Medulla oblongata (tissue), 1 donor: ENCODE results near the gene GSTO1.

Source experiments
- DNase-seq: peaks from one replicate; pipeline ENCODE4 v3.0.0-alpha.2; 2015; ENCODE audit errors: extremely low spot score

The GSTO1 gene

DNA sequence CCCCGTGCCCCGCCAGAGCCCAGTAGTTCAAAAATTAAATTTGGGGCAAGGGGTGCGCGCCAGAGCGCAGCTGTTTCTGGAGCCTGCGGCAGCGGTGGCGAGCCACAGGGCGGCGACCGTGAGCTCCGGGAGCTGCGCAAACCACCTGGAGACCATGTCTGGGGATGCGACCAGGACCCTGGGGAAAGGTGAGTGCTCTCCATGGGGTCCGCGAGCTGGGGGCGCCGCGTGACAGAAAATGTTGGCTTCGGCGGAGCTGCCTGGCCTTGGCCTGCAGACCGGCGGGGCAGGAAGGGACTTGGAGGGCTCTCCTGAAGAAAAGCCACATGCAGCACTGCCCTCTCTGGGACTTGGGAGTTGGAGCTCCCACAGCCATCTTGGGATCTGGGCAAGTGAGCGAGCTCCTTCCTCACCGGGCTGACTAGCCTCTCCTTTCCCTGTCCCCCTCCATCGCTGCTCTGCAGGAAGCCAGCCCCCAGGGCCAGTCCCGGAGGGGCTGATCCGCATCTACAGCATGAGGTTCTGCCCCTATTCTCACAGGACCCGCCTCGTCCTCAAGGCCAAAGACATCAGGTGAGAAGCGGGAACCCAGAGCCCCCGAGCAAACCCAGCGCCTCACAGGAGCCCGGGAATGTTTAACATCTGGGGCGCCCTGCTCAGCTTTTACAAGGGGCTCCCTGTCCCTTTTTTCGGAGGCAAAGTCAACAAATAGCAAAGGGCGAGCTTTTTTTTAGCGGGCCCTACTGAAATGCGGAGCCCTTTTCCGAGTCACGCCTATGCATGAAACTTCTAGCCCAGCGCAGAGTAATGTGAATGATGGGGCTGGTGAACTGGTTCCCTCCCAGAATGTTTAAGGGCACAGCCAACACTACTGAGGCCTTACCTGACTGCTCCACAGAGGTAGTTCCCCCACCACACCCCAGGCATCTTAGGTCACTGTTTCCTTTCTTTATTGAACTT lies 20.4 kb downstream of the GSTO1 start:
- DNase-seq: no peak

DNA sequence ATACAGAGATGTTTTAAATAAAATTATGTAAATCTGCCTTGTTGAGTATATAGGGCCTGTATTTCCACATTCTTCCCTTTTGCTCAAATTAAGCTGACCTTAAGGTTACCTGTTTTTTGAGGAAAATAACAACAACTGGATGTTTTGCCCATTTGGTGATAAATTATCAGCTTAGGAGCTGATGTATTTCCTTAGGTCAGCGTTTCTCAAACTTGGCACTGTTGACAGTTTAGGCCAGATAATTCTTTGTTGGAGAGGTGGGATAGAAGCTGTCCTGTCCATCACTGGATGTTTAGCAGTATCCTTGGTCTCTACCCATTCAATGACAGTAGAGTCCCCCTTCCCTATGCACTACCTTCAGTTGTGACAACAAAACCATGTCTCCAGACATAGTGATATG lies 21.5 kb downstream of the GSTO1 start:
- DNase-seq: no peak

DNA sequence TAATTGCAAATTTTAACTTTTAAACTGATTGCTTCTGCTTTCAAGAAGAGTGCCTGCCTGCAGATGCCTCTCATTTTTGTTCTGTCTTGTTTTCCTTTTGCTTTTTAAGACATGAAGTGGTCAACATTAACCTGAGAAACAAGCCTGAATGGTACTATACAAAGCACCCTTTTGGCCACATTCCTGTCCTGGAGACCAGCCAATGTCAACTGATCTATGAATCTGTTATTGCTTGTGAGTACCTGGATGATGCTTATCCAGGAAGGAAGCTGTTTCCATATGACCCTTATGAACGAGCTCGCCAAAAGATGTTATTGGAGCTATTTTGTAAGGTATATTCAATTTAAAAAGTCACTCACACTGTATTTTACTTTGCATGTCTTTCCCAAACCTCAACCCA lies 23.1 kb downstream of the GSTO1 start:
- no peak for DNase-seq

DNA sequence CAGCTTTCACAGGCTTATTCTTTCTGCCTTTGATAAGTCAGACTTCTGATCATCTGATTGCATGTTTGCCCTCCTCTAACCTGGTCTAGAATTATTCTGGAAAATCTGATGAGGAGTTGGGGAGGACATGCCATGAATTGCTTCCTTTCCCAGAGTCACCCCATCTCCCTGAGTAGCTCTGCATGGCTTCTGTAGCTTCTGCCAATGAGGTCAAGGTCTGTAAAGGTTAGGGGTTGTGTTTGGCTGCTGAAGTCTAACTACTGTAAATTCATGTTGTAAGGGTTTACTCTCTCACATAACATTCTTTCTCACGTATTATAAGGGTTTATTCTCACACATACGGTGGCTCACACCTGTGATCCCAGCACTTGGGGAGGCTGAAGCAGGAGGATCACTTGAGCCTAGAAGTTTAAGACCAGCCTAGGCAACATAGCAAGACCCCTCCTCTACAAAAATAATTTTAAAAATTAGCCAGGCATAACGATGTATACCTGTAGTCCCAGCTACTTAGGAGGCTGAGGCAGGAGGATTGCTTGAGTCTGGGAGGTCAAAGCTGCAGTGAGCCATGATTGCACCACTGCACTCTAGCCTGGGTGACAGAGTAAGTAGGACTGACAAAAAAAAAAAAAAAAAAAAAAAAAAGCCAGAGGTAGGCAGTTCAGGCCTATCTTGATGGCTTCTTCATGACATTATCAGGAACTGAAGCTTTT lies 25.0 kb downstream of the GSTO1 start:
- DNase-seq: no peak

DNA sequence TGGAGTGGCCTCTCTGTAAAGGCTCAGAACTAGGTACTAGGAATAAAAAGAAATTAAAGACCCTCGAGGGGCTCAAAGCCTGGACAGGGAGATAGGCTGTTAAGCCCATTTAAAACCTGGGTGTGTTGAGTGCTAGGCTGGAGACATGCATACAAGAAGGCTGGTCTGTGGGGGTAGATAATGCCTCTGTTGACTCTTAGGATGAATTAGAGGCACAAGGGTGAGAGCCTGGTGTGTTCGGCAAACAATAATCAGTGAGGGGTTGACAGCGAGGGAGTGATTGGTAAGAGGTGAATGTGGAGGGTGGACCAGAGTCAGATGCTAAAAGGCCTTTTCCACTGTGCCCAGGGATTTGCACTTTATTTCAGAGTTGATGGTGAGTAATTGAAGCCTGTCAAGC lies 27.0 kb downstream of the GSTO1 start:
- DNase-seq: no peak

DNA sequence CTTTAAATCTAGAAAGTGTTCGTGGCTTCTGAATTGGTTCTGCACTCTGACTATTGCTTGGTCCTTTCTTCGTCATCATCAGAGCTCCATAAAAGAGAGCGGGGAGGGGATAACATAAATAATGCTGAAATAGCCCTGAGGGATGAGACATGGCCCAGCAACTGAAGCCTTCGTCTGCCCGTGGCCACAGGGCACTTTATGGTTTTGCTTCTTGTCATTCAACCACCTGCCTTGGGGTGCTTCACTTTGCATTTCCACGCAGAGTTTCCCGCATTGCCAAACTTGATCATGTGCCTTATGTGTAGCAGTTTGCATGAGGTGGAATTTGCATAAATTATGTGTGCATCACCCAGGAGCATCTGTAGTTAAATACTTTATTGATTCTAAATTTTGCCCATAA lies 30.2 kb downstream of the GSTO1 start:
- DNase-seq: no peak

DNA sequence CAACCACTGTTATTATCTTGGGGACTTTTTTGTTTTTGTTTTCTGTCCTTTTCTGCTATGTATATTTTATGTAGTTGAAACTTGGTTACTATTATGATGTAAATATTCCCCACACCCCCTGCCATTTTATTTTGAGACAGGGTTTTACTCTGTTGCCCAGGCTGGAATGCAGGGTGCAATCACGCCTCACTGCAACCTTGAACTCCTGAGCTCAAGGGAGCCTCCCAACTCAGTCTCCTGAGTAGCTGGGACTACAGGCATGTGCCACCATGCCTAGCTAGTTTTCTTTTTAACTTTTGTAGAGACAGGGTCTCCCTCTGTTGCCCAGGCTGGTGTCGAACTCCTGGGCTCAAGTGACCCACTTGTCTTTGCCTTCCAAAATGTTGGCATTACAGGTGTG lies 32.2 kb downstream of the GSTO1 start:
- DNase-seq: no peak

DNA sequence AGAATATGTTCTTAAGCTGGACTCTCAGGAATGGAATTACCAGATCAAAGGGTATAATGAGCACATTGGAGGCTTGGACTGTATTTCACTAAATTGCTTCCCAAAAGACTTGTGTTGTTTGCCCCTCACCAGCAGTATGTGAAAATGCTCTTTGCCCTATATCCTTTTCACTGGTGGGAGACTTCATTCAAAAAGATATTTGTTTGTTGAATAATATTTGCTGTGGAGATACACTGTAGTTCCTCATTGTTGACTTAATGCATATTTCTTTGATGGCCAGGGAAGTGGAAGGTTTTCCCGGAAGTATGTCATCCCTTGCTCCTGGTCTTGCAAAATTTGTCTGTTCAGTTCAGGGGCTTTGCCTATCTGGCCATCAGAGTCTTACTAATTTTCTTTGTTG lies 33.7 kb downstream of the GSTO1 start:
- DNase-seq: no peak

DNA sequence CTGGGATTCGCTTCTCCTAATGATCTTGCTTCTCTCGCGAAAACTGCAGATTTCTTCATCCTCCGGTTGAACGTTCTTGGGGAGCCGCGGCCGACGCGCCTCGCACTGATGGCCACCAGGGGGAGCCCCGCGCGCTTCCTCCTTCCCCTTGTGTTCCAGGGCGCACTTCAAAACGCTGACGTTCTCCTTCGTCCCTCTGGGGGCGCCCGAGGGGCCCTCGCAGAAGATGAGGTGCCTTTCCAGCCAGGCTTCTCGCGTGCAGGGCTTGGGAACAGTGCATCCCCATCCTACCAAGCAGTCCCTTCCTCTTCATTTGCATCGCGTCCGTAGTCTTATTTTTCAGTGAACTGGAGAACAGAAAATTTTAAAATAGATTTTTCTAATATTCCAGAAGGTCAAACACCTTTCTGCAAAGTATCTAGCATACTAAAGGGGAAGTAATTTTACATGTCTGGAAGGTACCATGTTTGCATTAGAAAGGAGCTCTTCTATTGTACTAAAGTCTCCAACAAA lies 36.8 kb downstream of the GSTO1 start:
- peak; percentile 94 for DNase-seq

DNA sequence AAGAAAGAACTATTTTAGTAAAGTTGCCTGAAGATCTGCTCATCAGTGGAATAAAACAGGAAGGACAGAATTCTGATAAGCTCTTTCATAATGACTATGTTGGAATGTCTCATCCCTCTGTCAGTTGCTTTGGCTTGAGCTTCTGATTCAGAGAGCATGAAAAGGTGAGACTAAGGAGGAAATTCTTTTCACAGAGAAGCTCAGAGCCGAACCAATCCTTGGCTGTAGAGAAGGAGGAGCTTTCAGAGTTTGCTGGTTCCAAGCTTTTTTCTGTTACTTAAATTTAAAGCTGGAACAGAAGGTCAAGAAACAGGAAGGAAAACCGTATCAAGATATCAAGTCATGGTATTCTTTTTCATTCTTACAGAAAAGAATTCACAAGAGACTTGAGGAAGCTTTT lies 38.3 kb downstream of the GSTO1 start:
- no peak for DNase-seq

DNA sequence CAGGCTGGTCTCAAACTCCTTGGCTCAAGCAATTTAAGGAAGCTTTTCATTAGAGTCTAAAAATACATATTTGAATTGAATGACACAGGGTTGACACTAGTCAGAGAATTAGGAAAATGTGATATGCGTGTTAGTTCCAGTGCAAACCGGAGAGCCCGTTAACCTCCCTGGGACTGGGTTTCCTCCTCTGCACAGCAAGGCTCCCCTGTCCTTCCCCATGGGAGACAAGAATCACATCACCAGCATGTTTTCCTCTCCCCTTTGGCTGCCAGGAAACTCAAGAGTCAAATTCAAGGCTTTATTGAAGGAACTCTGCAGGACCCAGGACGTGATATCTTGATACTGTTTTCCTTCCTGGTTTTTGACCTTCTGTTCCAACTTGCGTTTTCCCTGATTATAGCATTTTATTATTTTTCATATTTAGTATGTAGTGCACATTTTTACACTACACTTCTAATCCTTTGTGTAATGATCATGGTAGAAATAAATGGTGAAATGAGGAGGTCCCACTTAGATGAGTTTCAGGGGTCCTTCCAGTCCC lies 39.2 kb downstream of the GSTO1 start:
- no peak for DNase-seq

DNA sequence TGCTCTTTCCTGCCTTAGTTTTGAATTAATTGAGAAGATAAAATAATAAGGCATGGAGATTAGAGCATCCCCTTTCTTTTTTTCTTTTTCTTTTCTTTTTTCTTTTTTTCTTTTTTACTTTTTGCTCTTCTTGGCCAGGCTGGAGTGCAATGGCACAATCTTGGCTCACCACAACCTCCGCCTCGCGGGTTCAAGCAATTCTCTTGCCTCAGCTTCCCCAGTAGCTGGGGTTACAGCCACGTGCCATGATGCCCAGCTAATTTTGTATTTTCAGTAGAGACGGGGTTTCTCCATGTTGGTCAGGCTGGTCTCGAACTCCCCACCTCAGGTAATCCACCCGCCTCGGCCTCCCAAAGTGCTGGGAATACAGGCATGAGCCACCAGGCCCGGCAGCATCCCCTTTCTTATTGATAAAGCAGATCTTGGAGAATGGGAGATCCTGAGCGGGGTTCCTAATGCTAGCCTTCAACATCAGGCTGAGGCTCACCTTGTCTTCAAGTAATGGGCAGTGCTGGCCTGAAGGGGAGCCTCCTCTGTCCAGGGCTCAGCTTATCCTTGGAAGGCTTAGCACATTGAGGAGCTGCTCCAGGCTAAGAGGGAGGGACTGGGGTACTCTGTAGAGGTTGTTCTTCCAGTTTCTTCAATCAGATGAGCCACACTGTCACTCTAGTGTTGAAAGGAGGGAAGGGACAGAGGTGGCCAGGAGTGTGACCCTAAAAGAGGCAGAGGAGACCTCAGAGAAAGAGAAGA lies 42.2 kb downstream of the GSTO1 start:
- no peak for DNase-seq

DNA sequence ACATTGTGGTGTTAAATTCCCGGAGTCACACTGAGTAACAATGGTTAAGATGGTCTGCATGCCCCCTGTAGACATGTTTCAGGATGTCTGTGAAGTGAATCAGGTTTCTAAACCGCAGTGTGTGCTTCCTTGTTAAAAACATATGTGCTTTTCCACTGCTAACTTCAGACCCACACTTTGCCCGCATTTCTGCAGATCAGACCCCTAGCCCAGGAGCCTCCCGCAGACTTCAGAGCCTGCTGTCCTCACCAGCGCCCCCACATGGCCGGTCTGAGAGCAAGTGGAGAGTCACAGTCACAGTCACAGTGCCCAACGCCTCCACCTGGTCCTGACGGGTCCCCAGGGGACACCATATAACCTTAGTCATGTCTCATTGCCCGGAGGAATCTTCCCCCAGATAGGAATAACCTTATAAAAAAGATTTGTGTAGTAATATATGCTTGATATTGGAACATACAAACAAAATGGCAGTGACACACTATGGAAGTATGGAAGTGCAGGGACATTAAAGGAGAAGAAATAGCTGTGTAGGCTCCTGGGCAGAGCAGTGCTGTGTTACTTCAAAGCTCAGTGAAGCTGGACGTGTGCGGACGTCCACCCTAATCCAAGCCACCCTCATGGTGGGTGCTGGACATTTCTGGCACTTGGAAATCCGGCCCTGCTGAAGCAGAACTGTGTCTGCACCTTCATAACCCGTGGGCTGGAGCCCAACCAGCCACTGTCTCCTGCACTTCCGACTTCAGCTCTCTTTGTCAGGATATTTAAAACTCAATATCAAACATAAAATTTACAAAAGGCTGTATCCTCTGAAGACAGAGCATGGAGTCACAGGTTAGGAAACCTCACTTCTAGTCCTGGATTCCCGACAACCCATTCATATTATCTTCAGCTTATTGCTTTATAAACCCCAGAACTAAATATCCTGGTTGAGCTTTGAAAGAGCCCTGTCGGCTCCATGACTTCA lies 43.3 kb downstream of the GSTO1 start:
- no peak for DNase-seq

DNA sequence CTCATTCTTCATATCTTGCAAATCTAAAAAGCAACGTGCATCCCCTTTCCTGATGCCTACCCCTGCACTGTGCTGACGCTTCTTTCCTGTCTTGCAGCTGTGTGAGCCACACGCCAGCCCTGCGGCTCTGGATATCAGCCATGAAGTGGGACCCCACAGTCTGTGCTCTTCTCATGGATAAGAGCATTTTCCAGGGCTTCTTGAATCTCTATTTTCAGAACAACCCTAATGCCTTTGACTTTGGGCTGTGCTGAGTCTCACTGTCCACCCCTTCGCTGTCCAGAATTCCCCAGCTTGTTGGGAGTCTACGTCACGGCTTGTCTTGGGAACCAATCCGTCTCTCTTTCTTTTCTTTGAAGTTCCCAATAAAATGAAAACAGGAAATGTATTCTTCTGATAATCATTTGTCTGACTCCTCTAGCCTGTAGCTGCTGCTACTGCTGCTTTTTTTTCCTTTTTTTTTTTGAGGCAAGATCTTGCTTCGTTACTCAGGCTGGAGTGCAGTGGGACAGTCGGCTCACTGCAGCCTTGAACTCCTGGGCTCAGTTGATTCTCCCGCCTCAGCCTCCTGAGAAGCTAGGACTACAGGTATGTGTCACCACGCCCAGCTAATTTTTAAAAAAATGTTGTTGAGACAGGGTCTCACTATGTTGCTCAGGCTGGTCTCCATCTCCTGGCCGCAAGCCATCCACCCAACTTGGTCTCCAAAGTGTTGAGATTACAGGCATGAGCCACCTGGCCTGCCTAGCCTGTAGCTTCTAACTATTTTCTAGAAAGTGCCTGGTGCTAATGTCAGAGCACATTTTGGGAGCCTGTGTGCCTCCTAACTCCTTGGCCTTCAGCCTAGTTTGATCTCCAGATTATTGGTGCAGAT lies 44.6 kb downstream of the GSTO1 start:
- DNase-seq: no peak

DNA sequence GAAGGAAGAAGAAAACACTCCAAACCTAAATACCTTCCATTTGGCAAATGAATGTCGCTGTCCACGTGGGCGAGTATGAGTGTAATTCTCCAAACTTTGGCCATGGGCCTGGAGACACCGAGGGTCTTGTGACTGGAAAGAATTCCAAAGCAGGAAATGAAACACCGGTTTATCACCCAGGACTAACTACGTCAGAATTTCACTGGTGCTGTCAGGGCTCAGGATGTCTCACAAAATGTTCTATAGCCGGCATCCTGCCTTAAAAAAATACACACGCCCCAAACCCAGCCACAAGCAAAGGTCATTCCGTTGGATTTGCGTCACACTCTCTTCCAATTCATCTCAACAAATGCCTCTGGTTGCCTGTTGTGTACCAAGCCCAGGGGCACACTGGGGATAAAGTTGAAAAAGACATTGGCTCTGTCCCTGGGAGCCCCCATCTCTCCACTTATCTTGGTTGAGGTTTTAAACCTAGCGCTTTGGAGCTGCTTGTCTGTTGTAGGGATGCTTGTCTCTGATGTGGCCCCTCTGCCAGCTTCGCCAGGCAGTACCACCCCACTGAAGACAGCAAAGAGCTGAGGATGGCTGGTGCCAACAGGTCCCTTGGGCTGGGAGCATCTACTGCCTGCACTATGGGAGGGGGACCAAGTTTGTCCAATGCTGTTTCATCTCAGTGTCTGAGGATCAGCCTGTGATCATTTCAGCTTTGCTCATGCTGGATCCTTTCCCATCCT lies 45.5 kb downstream of the GSTO1 start:
- no peak for DNase-seq

DNA sequence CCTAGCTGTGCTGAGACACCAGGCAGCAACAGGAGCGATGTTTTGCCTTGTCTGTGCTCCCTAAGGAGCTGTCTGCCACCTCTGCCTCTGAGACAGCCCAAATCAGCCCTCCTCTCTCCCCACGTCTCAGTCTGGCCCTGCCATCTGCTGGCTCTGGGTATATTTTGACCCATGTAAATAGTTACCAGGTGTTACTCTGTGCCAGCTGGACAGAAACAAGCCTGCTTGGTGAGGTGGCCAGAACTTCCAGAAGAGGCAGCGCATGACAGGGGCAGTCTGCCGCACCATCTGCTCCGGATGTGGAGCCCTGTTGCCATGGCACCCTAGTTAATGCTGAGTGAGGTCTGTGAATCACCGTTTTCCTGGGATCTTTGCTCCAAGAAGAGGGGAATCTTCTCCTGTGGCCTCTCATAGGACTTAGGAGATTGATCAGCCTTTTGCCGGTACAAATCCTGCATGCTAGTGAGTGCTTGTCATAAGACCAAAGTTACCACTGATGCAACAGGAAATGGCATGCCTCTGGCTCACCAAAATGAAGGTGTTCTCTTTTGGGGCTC lies 46.1 kb downstream of the GSTO1 start:
- DNase-seq: peak; percentile 55

DNA sequence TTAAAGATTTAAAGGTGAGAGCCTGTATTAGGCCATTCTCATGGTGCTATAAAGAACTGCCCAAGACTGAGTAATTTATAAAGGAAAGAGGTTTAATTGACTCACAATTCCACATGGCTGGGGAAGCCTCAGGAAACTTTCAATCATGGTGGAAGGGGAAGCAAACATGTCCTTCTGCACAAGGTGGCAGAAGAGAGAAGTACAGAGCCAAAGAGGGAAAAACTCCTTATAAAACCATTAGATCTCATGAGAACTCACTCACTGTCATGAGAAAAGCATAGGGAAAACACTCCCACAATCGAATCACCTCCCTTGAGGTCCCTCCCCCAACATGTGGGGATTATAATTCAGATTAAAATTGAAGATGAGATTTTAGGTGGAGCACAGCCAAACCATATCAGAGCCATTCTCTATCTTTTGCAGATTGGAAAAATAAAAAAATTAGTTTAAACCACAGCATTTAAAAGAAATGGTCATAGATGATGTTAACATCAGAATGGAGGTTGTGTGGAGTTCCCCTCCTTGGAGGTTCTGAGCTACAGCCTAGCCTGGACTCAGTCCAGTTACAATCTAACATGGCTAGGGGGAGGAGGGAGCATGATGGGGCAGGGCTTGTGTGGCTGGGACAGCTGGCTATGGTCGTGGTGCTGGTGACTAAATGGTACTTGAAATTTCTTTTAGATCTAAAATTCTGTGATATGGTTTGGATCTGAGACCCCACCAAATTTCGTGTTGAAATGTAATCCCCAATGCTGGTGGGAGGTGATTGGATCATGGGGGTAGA lies 47.4 kb downstream of the GSTO1 start:
- no peak for DNase-seq
